GM21619 (cell line): ENCODE results near the gene ACOT8.
"Not testable (repeated sequence)": the region's sequence is repeated elsewhere in the genome, so short reads cannot be mapped to it uniquely, and the experiment has no call there.

ENCODE experiments used
- ATAC-seq: cut with Tn5 transposase; IDR thresholded peaks from one replicate; pipeline ENCODE4 v1.9.1; 2021; ENCODE audit not compliant: unreplicated experiment

Gene ACOT8

DNA sequence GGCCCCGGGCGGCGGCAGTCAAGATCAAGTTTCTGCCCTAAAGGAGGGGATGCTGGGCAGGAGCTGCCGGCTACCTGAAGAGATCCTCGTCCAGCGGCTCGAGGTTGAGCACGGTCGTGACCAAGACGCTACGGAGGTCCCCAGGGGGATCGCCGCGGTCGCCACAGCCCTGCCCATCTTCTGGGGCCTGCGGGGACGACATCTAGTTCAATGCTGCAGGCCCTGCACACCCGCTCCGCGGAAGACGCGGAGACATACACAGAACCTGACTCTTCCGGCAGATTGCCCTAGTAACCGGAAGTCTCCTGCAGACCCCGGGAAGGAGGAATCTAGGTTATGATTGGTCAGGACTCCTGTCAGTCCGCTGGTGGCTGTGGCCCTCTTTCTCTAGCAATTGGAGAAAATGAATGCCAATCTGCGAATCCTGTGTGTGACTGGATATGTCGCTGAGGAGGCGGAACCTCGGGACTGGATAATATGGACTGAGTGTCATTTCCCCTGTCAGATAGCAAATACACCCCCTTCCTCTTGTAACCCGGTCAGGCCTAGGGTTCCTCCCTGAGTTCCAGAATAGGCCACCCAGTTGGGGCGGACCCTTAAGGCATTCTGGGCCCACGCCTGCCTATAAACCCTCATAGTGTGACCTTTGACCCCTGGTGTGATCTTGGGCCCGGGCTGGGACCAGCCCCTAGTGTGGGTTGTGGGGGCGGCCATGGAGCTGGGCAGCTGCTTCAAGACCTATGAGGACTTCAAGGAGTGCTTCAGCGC is at the start of gene ACOT8, which contains the start of gene ZSWIM3:
ACOT8 (minus strand) TSS at position 279 of the 768 bp plus-strand sequence; CDS start at position 202, 77 bp downstream.
ZSWIM3 (plus strand) TSS at position 501 of the 768 bp plus-strand sequence; CDS start at position 713, 212 bp downstream.
- peak; percentile 93 for ATAC-seq

DNA sequence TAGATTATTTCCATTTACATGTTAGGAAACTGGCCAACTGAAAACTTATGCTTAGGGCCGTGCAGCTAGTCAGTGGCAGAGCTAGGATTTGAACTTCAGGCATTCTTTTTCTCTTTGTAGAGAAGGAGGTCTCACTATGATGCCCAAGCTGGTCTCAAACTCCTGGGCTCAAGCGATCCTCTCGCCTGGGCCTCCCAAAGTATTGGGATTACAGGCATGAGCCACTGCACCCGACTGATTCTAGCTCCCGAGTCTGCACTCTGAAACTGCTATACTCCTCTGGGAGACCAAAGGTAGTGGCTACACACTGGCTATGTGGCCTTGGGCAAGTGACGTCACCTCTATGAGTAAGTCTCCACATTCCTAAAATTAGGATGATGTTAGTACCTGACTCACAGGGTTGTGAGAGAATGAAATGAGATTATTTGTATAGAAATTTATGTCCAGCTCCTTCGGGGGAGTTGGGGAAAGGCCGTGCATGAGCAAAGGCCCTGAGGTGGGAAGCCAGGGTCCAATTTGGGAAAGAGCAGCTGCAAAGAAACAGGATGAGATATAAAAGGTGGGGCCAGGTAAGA is 48.4 kb upstream of the ACOT8 start:
- ATAC-seq = no peak

GRCh38 chr20:45904583-45905504 is 47.7 kb upstream of the ACOT8 start:
- ATAC-seq = no peak

DNA sequence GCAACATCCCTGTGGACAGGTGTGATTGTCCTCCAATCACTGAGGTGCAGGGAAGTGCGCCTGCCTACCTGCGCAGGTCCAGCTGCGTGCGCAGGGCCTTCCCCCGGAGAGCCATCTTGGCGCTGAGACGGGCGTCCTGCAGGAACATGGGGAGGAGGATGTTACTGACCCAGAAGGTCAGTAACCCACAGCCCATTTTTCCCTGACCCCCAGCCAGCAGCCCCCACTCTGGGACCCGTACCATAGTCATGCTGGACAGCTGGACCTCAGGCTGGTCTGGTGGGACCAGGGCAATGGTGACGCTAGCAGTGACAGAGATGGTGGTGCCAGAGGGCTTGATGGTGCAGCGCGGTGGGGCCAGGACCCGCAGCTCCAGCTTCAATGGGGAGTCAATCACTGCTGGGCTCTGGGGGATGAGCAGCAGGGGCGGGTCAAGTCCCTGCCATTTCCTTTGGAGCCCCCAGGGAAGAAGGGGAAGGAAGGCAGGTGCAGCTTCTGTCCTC is 45.1 kb upstream of the ACOT8 start:
- no peak for ATAC-seq

DNA sequence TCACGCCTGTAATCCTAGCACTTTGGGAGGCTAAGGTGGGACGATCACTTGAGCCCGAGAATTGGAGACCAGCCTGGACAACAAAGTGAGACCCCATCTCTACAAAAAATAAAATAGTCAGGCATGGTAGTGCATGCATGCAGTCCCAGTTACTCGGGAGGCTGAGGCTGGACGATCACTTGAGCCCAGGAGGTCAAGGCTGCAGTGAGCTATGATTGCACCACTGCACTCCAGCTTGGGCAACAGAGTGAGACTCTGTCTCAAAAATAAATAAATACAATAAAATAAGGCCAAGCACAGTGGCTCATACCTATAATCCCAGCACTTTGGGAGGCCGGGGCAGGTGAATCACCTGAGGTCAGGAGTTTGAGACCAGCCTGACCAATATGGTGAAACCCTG is 44.1 kb upstream of the ACOT8 start:
- not testable (repeated sequence) for ATAC-seq

DNA sequence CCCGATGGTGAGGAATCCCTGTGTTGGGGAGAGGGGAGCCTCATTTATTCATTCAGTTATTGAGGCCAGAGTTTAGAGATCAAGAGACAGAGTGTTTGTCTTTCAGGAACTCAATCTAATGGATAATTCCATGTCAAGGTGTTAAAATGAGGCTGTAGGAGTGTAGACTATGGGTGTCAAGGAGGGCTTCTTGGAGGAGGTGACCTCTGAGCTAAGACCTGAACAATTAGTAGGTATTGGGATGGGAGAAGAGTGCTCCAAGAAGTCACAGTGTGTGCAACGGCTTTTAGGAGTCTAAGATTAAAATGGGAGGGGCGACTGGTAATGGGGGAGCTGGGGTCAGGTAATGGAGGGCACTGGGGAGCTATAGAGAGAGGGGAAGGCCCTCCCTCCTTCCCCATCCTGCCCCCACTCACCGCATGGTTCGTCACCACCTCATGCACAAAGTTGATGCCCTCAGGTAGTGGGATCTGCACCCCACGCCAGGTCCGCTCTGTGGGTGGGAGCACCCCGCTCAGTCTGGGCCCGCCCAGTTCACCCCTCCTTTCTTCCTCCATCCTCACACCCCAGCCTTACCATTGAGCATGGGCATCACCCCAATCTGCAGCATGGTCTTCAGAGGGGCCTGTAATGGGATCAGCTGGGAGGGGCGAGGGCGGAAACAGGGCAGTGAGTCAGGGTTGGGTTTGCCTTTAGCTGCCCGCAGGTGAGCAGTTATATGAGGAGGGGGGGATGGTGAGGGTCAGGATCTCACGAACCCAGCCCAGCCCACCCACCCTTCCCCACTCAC is 42.0 kb upstream of the ACOT8 start:
- ATAC-seq = no peak

DNA sequence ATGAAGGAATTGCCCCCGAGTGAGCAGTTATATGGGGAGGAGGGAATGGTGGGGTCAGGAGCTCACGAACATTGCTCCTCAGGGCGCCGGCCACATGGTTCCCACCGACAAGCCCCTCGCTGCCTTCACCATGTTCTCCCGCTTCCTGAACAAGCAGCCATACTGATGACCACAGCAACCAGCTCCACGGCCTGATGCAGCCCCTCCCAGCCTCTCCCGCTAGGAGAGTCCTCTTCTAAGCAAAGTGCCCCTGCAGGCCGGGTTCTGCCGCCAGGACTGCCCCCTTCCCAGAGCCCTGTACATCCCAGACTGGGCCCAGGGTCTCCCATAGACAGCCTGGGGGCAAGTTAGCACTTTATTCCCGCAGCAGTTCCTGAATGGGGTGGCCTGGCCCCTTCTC is 41.1 kb upstream of the ACOT8 start:
- no peak for ATAC-seq

- ATAC-seq = no peak
Measured at GRCh38 chr20:45897692-45898091, 40.5 kb upstream of the ACOT8 start.

- ATAC-seq = no peak
Measured at GRCh38 chr20:45897289-45897688, 40.1 kb upstream of the ACOT8 start.

DNA sequence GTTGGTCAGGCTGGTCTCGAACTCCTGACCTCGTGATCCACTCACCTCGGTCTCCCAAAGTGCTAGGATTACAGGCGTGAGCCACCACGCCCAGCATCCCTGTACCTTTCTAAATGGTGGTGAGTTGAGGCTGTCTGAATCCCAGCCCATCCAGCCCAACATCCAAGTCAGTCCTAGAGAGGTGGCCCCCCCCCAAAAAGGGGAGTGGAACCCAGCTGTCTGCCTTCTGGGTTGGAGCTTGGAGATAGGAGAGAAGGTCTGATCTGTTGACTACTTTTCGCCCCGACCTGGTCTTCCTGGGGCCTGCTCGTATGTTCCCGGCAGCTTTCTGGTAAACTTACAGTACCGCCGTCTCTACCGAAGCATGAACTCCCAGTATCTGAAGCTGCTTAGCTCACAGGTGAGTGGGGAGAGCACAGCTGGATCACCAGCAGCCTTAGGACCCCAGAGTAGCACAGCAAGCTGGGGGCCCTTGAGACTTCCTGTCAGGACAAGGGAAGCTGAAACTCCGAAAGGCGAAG is 39.5 kb upstream of the ACOT8 start:
- no peak for ATAC-seq

- ATAC-seq = no peak
Measured at GRCh38 chr20:45894797-45895196, 37.6 kb upstream of the ACOT8 start.

- no peak for ATAC-seq
Measured at GRCh38 chr20:45893831-45894230, 36.6 kb upstream of the ACOT8 start.

DNA sequence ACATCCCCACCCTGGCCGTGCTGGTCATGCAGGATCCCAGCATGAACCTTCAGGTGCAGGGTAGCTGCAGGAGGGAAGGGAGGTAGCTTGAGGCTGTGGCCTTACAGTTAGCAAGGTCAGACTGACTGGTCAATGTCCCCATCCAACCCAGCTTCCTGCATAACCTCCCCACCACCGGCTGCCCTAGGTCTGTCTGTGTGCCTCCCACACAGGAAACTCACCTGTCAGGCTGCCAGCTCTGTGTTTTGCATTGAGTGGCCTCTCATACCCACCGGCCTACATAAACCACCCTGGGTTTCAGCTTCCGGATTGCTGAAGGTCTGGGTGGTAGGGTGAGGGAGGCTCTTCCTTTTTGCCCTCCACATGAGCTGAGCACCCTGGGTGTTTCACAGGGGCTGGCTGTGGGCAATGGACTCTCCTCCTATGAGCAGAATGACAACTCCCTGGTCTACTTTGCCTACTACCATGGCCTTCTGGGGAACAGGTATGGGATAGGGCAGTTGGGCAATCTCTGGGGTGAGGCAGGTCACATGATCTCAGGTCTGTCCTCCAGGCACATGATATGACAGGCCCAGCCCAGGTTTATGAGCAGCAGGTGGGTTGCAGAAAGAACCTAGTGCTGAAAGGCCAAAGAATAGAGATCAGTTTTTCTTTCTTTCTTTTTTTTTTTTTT is 35.8 kb upstream of the ACOT8 start:
- ATAC-seq = no peak

GRCh38 chr20:45892049-45892825 is 35.0 kb upstream of the ACOT8 start:
- no peak for ATAC-seq

GRCh38 chr20:45890985-45891983 is 34.1 kb upstream of the ACOT8 start, which contains the start of the genes CTSA and NEURL2:
CTSA (plus strand) TSS chr20:45891335; CDS start chr20:45891569, 234 bp downstream.
NEURL2 (minus strand) TSS chr20:45891208; CDS start chr20:45890991, 217 bp downstream.
- peak; percentile 71 for ATAC-seq

DNA sequence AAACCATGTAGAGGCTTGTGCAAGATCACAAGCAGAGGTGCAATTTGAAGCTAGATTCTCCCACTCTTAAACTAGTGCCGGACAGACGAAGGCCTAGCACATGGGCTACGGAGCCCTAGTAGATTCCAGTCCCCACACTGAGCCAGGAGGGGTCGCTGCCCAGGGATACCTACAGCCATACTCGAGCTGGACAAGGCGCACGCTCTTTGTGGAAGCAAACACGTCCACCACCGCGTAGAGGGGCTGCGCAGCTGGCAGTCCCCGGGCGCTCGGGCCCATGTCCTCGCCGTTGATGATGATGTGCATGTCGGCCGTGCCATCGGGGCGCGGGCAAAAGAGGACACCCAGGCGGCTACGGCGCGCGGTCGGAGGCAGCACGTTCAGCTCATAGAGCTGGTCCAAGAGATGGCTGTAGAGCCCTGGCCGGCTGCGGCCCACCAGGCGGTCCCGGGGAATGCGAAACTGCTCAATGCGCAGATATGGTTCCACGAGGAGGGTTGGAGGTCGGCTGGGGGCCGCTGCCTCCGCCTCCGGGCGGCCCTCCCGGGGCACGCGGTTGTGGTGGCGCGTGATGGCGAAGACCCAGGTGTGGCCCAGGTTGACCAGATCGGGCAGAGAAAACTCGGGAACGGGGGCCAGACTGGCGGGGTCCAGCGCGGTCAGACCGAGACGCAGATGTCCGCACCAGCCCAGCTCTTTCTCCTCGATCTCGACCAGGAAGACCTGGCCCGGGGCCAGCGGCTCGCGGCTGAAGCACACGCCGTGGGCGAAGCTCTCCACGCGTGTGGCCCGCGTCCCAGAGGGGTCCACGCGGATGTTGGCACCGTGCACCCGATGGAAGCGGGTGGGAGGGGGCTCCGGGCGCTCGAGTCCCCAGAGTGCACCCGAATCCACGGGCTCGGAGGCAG is 33.1 kb upstream of the ACOT8 start:
- peak; percentile 8 for ATAC-seq
